RWPE2 (cell line): ENCODE results near the gene MMP21.

Experiments
- ATAC-seq: fragments of 200-7000 bp; cut with Tn5 transposase; 3 replicates; pipeline ENCODE4 v1.9.1; 2021; ENCODE audit warnings: low read depth
- DNase-seq: peaks from one replicate; pipeline ENCODE4 v3.0.0-alpha.2; 2020; ENCODE audit warnings: low spot score
- H3K27ac ChIP-seq: fragments of 450-650 bp; 2 replicates; pipeline ENCODE4 v1.5.1; 2017; ENCODE audit warnings: mild to moderate bottlenecking; ENCODE audit not compliant: poor library complexity, severe bottlenecking
- H3K27me3 ChIP-seq: fragments of 250-450 bp; sonication (Bioruptor Pico); 2 replicates; pipeline ENCODE4 v1.5.1; 2021; ENCODE audit warnings: mild to moderate bottlenecking, moderate library complexity; ENCODE audit not compliant: insufficient read depth, poor library complexity, severe bottlenecking
- H3K36me3 ChIP-seq: fragments of 250-450 bp; sonication (Bioruptor Pico); 2 replicates; pipeline ENCODE4 v1.5.1; 2020; ENCODE audit warnings: low read depth, mild to moderate bottlenecking, moderate library complexity
- H3K4me1 ChIP-seq: fragments of 250-450 bp; sonication (Bioruptor Pico); 2 replicates; pipeline ENCODE4 v1.5.1; 2021; ENCODE audit warnings: mild to moderate bottlenecking, moderate library complexity; ENCODE audit not compliant: insufficient read depth, poor library complexity, severe bottlenecking
- H3K4me3 ChIP-seq: fragments of 250-450 bp; sonication (Bioruptor Pico); 2 replicates; pipeline ENCODE4 v1.5.1; 2021; ENCODE audit warnings: mild to moderate bottlenecking, moderate library complexity; ENCODE audit not compliant: severe bottlenecking
- H3K9me3 ChIP-seq: fragments of 250-450 bp; sonication (Bioruptor Pico); 2 replicates; pipeline ENCODE4 v1.5.1; 2021; ENCODE audit warnings: mild to moderate bottlenecking, moderate library complexity; ENCODE audit not compliant: severe bottlenecking
- TF ChIP-seq, protein P1 (sequence below): fragments of 450-650 bp; IDR thresholded peaks from one replicate; pipeline ENCODE4 v1.5.1; 2017; ENCODE audit warnings: mild to moderate bottlenecking, moderate library complexity; ENCODE audit not compliant: poor library complexity, severe bottlenecking

MMP21 gene

DNA sequence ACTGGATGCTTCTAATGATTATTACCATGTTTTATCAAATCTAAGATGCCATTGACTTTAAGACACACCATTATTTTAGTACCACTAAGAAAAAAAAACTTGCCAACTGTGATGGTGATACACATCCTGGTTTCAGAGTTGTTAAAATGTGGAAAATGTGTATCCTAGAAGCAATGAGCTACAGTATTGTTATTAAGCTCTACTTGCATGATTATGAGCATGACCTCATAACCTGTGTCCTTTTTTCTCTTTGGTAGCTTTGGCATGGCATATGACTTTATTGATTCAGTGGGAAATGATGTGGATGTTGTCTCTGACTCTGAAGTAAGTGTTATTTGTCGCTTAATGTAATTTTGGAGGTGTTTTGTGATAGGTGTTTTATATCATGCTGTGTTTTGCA, 52.8 kb downstream of the MMP21 start:
- H3K27me3 ChIP-seq, result no peaks in the 10 kb centered on the region
- no peak overlapping the region for H3K27ac ChIP-seq
- H3K4me3 ChIP-seq, result no peak overlapping the region
- ATAC-seq (no peak), DNase-seq (no peak)
- peaks cover 71% of the 10 kb centered on the region for H3K36me3 ChIP-seq
- no peaks in the 10 kb centered on the region for H3K9me3 ChIP-seq
- H3K4me1 ChIP-seq, result no peaks in the 10 kb centered on the region
- TF ChIP-seq, protein P1, sequence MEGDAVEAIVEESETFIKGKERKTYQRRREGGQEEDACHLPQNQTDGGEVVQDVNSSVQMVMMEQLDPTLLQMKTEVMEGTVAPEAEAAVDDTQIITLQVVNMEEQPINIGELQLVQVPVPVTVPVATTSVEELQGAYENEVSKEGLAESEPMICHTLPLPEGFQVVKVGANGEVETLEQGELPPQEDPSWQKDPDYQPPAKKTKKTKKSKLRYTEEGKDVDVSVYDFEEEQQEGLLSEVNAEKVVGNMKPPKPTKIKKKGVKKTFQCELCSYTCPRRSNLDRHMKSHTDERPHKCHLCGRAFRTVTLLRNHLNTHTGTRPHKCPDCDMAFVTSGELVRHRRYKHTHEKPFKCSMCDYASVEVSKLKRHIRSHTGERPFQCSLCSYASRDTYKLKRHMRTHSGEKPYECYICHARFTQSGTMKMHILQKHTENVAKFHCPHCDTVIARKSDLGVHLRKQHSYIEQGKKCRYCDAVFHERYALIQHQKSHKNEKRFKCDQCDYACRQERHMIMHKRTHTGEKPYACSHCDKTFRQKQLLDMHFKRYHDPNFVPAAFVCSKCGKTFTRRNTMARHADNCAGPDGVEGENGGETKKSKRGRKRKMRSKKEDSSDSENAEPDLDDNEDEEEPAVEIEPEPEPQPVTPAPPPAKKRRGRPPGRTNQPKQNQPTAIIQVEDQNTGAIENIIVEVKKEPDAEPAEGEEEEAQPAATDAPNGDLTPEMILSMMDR, result no peak

- Histone ChIP-seq H3K4me3 (peak overlapping the region; percentile 74), H3K4me1 (no peaks in the 10 kb centered on the region), H3K9me3 (no peaks in the 10 kb centered on the region), H3K27ac (no peak overlapping the region), H3K36me3 (peaks cover 53% of the 10 kb centered on the region), H3K27me3 (no peaks in the 10 kb centered on the region)
- no peak for ATAC-seq
- DNase-seq, result no peak
- TF ChIP-seq, protein P1, result no peak
Observed at GRCh38 chr10:125721035-125721434, 54.6 kb downstream of the MMP21 start.

- Histone ChIP-seq H3K36me3 (peaks cover 42% of the 10 kb centered on the region), H3K9me3 (no peaks in the 10 kb centered on the region), H3K27ac (peak overlapping the region; percentile 47), H3K4me1 (no peaks in the 10 kb centered on the region), H3K4me3 (peak overlapping the region; percentile 74), H3K27me3 (no peaks in the 10 kb centered on the region)
- TF ChIP-seq, protein P1, result no peak
- no peak for DNase-seq
- ATAC-seq, result no peak; the same call in 2 of the 3 replicates
Observed at GRCh38 chr10:125720002-125720382, 55.6 kb downstream of the MMP21 start.

- TF ChIP-seq, protein P1, result no peak
- Histone ChIP-seq H3K27me3 (no peaks in the 10 kb centered on the region), H3K9me3 (no peaks in the 10 kb centered on the region), H3K4me1 (no peaks in the 10 kb centered on the region), H3K27ac (peak within 1 kb of the TSS; percentile 47), H3K4me3 (peak within 1 kb of the TSS; percentile 74), H3K36me3 (peaks cover 36% of the 10 kb centered on the region)
- ATAC-seq (peak; percentile 91), DNase-seq (peak; percentile 98)
Observed at GRCh38 chr10:125719173-125720001, 56.2 kb downstream of the MMP21 start, which contains the start of gene EDRF1. Gene EDRF1, plus strand, starts transcription at chr10:125719709. Its CDS starts 99 bp downstream, at chr10:125719808.
